ENCODE results near the gene PICK1.

GRCh38 chr22:38122616-38123015 lies 65.4 kb downstream of the PICK1 start:
- no peak for TF ChIP-seq CTCF (tag by site-specific recombination; IDR thresholded peaks at IDR 0.05)
- TF ChIP-seq KLF7 (tag by site-specific recombination; IDR thresholded peaks at IDR 0.05; ENCODE audit: borderline replicate concordance), result no peak
- TF ChIP-seq ZNF560 (tag by site-specific recombination; IDR thresholded peaks at IDR 0.05; ENCODE audit: borderline replicate concordance), result no peak
- TF ChIP-seq ZBTB49 (tag by site-specific recombination; IDR thresholded peaks at IDR 0.05; ENCODE audit: low read depth), result no peak
- TF ChIP-seq HOXD13 (CRISPR knock-in tag; IDR thresholded peaks at IDR 0.05; ENCODE audit: borderline replicate concordance), result no peak
- no peak for TF ChIP-seq ZNF76 (tag by site-specific recombination; IDR thresholded peaks at IDR 0.05; ENCODE audit: borderline replicate concordance, low read depth)
- TF ChIP-seq YY1 (tag by site-specific recombination; IDR thresholded peaks at IDR 0.05), result no peak
- TF ChIP-seq ZNF10 (tag by site-specific recombination; IDR thresholded peaks at IDR 0.05), result no peak
- TF ChIP-seq ZSCAN5A (tag by site-specific recombination; IDR thresholded peaks at IDR 0.05), result no peak
- no peak for TF ChIP-seq REST (tag by site-specific recombination; IDR thresholded peaks at IDR 0.05)
